ENCODE measurements around the gene PLK3.
"Not testable (repeated sequence)": the region's sequence is repeated elsewhere in the genome, so short reads cannot be mapped to it uniquely, and the experiment has no call there.

Gene PLK3

DNA sequence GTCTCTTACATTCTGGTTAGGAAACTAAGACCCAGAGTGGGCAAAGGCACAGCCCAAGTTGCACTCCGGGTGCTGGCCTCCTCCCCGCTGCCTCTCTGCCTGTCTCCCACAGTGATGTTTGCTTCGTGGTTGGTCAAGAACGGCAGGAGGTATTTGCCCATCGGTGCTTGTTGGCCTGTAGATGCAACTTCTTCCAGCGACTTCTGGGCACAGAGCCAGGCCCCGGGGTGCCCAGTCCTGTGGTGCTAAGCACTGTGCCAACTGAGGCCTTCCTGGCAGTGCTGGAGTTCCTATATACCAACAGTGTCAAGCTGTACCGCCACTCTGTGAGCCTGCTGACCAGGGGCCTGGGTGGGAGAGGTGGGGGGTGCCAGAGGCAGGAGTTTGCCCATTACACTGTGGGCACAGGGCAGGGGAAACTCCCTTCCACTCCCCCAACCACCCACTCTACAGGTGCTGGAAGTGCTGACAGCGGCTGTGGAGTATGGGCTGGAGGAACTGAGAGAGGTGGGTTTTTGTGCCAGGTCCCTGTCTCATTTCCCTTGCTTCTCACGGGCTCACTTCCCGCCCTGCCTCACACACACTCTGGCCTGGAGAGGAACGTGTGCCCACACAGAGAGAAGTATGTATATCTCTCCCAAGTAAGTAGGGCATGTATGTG lies 10.1 kb downstream of the PLK3 start:
- no peak for DNase-seq

DNA sequence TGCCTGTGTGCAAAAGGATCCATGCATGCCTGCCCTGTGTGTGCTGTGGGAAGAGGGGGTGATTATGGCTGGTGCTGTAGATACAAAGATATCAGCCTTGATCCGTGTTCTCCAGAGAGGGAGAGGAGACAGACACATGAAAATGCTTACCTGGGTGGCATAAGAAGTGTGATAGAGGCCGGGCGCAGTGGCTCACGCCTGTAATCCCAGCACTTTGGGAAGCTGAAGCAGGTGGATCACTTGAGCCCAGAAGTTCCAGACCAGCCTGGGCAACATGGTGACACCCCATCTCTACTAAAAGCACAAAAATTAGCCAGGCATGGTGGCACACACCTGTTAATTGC lies 10.6 kb downstream of the PLK3 start:
- DNase-seq, result not testable (repeated sequence)

DNA sequence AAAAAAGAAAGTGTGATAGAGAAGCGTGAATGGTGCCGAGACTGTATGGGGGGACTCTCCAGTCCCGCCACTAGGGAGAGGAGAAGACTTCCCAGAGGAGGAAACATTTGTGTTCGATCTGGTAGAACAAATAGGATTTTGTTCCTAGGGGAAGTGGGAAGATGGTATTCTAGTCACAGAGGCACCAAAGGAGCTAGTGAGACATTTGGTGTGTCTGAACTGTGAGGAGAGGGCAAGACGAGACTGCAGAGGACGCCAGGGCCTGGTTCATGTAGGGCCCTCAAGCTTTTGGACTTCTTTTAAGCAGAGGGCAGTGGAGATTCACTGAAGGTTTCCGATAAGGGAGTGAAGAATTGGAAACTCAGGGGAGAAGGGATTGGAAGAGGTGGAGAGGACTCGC lies 11.1 kb downstream of the PLK3 start:
- no peak for DNase-seq

DNA sequence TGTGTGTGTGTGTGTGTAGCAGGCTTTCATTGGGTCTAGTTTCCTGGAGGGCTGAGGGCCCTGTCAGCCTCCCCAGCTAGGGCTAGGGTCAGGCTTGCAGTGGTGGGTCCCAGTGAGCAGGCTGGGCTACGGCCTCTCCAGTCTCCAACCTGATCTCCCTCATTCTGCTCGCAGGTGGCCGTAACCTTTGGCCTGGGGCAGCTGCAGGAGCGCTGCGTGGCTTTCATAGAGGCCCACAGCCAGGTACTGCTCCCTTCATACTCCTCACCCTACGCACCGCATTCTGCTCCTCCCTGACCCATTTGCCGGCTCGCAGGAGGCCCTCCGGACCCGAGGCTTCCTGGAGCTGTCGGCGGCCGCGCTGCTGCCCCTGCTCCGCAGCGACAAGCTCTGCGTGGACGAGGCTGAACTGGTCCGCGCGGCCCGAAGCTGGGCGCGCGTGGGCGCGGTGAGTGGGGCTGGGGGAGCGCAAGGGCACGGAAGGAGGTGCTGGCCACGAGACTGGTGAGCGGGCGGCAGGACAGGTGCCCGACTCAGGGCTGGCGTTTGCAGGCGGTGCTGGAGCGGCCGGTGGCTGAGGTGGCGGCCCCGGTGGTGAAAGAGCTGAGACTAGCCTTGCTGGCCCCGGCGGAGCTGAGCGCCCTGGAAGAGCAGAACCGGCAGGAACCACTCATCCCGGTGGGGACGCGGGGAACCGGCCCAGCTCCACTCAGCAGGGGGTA lies 12.8 kb downstream of the PLK3 start:
- no peak for DNase-seq

DNA sequence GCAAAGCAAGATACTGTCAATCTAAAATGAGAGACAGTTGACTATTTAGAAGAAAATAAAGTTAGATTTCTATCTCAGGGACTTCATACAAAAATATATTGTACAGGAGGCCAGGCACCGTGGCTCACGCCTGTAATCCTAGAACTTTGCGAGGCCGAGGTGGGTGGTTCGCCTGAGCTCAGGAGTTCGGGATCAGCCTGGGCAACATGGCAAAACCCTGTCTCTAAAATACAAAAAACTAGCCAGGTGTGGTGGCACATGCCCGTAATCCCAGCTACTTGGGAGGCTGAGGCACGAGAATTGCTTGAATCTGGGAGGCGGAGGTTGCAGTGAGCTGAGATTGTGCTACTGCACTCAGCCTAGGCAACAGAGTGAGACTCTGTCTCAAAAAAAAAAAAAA lies 15.7 kb downstream of the PLK3 start:
- not testable (repeated sequence) for DNase-seq

DNA sequence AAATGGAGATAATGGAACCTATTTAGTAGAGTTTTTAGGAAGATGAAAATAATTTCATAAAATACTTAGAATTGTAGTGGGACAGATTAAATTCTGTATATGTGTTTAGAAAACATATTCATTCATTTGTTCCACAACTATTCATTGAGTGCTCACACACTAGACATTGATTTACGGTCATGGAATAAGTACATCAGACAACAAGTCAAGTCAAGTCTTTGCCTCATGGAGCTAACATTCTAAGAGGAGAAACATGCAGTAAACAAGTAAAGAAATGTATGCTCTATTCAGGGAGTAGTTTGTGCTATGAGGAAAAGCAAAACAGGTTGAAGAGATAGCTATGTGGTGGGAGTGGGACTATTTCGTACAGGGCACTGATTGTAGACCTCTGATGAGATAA lies 17.1 kb downstream of the PLK3 start:
- DNase-seq, result no peak

DNA sequence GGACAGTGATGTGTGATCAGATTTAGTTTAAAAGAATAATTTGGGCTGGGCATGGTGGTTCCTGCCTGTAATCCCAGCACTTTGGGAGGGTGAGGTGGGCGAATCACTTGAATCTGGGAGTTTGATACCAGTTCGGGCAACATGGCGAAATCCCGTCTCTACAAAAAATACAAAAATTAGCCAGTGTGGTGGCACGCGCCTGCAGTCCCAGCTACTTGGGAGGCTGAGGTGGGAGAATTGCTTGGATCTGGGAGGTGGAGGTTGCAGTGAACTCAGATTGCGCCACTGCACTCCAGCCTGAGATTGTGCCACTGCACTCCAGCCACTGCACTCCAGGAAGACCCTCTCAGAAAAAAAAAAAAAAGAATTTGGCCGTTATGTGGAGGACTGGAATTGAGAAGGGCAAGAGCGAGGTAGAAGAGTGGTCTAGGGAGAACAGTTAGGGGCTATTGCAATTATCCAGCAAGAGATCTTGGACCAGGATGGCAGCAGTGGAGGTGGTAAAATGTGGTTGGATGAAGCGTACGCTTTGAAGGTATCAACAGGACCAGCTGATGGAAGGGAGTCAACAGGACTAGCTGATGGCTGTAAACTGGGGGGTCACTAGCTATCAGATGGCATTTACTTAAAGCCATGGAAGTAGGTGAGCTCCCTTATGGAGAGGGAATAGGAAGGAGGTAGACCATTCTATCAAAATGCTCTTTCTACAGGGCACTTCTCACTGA lies 17.8 kb downstream of the PLK3 start:
- DNase-seq, result no peak

DNA sequence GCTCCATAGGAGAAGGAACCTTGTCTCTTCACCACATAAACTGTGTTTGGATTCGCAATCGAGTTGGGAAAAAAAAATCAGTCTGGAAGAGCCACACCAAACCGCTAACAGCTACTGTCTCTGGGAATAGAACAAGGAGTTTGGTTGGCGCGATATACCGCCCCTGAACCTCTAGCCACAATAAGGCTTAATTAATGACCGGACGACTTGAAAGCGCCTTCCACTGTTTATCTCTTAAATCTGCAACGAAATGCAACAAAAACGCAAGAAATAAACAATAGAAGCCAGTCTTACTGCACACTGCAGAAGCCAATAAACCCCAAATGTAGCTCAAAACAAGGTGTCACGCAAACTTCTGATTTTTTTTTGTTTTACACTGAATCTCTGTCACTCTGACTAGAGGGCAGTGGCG lies 19.0 kb downstream of the PLK3 start:
- DNase-seq, result no peak

DNA sequence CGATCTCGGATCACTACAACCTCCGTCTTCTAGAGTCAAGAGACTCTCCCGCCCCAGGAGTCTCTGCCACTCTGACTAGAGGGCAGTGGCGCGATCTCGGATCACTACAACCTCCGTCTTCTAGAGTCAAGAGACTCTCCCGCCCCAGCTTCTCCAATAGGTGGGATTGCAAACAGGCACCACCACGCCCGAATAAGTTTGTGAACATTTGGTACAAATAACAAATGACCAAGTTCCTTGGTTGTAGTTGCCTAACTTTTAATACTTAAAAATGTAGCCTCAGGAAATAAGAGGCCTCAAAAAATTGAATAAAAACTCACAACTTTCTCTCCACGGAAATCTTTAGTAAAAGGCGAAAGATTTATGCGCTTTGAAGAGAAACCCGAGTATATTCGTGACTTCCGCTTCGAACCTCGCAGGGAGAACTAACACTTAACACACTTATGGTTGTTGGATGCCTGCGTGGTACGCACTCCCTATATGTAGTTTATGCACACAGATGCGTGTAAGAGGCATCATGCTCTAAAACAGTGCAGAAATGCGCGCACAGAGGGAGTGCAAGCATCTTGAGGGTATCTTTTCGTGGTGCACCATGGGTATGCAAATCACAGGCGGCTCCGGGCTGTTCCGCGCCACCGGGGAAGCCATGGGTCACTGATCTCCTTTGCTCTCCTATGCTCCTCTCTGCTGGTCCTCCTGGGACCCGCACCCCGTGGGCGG lies 19.6 kb downstream of the PLK3 start:
- no peak for DNase-seq

DNA sequence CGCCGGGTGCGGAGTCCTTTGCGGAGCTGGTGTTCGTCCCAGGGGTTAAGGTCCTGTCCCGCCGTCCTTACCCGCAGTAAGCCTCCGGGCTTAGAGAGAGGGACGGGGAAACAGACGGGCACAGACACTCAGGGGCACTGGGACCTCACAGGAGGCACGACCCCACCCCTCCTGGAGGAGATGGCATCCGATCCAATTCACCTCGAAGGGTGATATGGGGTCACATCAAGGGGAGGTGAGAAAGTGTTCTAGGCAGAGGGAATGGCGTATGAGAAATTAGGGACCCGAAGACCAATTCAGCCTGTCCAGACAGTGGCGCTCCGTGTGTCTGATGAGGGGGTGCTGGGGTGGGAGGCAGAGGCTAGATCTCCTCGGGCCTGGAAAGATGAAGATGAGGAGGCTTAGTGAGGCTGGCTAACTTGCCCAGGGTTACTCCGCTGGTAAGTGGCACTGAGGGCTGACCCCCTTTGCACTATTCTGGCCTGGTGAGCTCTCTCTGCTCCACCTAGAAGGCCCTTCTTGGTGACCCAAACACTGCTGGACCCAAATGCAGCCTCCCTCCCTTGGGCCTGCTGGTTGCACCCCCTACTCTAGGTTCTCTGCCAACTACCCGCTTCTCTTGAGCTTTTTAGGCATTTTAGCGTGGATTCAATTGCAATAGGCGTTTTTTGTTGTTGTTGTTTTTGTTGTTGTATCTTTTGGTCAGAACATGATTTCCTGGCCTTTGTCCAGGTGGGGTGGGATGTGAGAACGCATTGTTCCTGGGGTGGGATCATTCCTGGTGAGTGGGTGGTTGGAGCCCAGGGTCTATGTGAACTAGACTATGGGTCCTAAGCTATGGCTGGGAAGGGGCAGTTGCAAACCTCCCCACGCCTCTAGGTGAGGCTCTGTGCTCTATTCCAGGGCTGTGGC lies 20.4 kb downstream of the PLK3 start:
- DNase-seq, result no peak

DNA sequence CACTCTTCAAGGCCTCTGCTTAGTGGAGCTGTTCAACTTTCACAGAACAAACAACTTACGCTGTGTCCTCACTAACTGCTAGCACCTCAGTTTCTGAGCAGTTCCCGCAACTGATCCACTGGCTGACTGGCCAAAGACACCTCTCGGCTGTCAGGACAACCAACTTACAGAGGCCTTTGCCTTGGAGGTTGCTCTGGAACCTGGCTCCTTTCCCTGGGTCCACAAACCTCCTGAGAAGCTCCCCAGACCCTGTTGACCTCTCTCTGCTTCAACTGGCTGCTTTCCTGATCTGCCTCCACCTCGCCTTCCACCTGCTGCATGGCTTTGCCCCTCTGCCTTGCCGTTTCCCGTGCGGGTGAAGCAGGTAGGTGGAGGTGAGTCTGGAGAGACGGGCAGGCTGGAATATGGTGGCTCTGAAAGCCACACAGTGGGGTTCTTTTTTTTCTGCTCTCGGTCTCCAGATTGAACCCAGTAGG lies 21.1 kb downstream of the PLK3 start:
- DNase-seq, result no peak

DNA sequence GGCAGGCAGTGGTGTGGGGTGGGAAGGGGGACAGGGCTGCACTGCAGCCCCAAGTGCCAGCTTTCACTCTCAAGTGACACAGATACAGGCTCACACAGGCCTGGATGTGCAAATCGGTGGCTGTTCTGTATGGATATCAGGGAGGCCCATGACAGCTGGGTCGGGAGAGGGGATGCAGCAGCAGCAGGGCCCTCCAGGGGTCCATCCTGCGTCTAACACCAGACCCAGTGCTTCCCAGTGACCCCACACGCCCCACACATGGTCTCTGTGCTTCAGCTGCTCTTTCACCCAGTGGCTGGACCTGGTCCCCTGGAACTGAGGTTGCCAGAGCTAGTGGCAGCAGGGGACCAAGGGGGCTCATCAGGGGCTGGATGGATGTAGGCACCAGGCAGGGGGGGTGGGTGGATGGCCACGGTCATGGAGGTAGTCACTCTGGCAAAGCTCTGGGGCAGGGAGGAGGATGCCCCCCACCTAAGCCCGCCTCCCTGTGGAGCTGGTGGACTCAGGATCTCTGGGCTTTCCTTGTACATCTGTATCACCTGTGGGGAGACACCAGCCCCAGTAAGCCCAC lies 22.0 kb downstream of the PLK3 start:
- DNase-seq, result no peak

DNA sequence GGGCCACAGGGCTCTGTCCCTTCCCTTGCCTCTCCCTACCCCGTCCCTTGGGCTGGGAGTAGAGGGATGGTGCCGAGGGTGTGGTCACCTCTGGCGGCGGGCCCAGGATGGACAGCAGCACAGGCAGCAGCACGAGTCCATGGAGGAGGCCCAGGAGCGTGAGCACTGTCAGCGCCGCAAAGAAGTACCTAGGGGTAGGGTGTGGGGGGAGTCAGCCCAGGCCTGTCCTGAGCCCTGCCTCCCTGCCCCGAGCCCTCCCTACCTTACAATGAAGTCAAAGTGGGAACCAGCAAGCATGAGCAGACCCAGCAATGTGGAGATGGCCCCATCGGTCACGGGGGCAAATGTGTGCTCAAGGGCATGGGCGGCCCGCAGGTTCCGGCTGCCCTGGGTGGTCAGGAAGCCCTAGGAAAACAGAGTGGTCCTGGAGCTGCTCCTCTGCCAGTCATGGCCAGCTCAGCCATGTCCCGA lies 22.8 kb downstream of the PLK3 start:
- DNase-seq, result no peak

DNA sequence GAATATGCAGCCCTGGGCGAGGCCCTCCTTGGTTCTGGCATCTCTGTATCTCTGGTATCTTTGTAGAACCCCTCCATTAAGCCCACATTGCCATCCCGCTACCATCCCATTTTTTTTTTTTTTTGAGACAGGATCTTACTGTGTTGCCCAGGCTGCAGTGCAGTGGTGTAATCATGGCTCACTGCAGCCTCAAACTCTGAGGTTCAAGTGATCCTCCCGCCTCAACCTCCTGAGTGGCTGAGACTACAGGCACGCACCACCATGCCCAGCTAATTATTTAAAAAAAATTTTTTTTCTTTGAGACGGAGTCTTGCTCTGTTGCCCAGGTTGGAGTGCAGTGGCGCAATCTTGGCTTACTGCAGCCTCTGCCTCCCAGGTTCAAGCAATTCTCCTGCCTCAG lies 24.2 kb downstream of the PLK3 start:
- DNase-seq, result not testable (repeated sequence)

DNA sequence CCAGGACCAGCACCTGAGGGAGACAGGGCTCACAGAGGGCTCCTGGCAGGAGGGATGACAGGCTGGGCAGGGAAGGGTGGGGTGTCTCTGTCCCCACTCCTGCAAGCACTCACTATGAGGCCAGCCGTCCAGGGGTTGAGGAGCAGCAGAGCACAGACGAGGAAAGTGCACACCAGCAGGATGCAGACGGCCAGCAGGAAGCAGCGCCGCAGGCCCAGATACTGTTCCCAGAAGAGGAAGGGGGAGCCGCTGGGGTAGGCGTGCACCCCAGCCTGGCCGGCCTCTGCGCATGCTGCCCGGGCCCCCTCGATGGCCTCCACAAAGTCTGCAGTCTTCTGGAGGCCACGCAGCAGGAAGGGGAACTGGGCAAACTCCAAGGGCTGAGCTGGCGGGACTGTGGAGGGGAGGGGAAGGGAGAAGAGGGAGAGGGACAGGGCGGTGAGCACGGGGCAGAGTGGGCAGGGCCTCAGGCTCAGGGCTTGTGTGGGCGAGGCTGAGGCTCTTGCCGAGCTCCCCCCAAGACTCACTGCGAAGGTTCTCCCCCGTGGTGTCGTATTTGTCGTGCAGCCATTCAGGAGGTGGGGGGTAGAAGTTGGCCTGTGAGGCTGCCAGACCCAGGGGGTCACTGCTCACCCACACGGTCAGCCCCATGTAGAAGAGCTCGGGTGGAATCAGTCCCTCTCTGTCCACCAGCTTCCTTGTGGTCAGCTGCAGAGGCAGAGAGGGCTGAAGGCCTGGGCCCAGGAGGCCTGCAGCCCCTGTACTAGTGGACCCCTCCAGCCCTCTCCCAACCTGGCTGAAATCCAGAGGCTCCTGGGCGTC lies 26.4 kb downstream of the PLK3 start:
- no peak for DNase-seq

DNA sequence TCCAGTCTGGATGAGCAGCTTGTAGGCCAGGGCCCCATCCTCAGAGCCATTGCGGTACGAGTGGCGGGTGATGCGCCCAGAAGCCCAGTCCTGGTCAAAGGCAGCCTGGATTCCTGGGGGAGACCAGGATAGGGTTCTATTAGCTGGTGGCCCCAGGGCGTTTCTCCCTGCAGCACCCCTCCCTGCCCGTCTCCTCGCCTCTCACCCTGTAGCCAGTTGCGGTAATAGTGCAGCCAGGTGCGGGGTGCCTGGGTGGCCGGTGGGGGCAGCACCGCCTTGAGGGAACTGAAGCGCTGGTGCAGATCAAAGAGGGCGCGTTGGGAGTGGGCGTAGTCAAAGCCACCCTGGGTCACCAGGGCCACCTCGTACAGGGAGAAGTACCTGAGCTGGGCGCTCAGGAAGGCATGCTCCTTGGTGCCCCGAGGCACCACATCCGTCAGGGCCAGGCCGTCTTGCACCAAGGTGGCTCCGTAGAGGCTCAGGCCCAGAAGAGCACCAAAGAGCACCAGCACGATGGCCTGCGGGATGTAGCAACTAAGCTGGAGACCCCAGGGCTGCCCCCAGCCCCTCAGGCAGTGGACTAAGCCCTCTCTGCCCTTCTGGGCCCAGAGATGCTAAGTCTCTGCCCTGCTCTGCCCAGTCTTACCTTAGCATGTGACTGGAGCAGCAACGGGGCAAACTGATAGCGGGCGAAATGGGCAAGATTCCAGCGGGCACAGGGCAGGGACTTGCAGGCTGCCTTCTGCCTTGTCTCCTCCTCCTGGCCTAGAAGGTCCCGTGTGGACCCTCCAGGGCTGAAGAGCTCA lies 27.2 kb downstream of the PLK3 start:
- no peak for DNase-seq

DNA sequence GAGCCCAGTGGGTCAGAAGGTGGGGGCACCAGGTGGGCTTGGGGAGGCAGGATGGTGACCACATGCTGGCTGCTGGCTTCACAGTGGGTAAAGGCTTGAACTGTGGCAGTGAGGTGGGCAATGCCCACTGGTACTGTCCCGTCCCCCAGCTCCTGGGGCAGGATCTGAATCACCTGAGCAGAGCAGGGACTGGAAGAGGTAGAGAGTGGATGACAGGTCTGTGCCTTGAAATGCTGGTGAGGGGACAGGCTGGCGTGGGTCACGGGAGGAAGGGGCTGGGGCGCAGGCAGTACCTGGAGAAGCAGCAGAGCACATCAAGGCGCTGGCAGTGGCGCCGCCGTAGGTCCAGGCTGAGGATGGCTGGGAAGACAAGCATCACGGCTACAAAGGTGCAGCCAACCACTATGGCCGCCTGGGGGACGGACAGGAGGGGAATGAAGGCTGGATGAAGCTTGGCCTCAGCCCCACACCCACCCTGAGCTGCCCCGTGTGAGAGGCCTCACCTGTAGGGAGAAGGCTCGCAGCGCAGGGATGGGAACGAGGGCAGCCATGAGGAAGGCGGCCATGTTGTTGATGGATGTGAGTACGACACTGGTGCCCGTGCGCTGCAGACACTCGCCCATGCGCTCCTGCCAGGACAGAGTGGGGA lies 27.9 kb downstream of the PLK3 start:
- no peak for DNase-seq

DNA sequence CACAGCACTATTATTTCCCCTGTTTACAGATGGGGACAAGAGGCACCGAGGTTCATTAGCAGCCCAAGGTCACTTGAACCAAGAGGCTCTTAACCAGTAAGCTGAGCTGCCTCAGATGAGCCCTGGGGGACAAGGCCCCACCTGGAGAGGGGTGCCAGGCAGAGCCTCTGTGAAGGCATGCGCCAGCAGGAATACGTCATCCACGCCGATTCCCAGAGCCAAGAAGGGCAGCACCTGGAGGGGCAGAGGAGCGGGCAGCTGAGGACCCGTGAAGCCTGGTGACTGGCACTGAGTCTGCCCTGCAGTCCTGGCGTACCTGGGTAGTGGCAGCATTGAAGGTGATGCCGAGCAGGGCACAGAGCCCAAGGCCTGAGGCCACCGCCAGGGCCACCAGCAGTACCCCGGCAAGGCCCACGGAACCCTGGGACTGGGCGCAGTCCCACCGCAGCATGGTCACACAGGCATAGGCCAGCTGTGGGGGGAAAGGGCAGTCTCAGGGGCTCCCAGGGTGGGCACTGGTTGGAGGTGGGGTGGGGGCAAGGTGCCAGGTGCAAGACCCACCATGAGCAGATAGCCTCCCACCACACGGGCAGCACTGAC lies 28.8 kb downstream of the PLK3 start:
- no peak for DNase-seq
